ENCODE data around the gene ARF6. TPM values are rescaled to one million over a fixed set of nuclear protein-coding genes. Genes with fewer than 3 reads are reported as not detected.

The ARF6 gene
- total and polyA plus RNA-seq, 9 of the 15 experiments (the other 6 are each of a cell fraction or from before 2014, with no cell fraction given): 15.3 to 35.2 (median 24.9) TPM

GRCh38 chr14:49858383-49858782 lies 34.5 kb upstream of the ARF6 start (continued):
- no peak for TF ChIP-seq ZNF143 (CRISPR knock-in tag; IDR thresholded peaks at IDR 0.05)
- no peak for TF ChIP-seq FOXP4 (CRISPR knock-in tag; IDR thresholded peaks at IDR 0.05; ENCODE audit: borderline replicate concordance)
- no peak for TF ChIP-seq ATF4 (CRISPR knock-in tag; IDR thresholded peaks at IDR 0.05)
- TF ChIP-seq SPI1 (IDR thresholded peaks at IDR 0.05; ENCODE audit: borderline replicate concordance, low read depth, low read length): peak; percentile 78
- peak; percentile 16 for TF ChIP-seq PRDM10 (IDR thresholded peaks at IDR 0.05; ENCODE audit: partially characterized antibody)
- TF ChIP-seq TBP (optimal IDR thresholded peaks at IDR 0.05; ENCODE audit: low read depth, low read length): peak; percentile 12
- no peak for TF ChIP-seq ZFX (CRISPR knock-in tag; IDR thresholded peaks at IDR 0.05)
- no peak for TF ChIP-seq ELK3 (CRISPR knock-in tag; IDR thresholded peaks at IDR 0.05)
- TF ChIP-seq ZZZ3 (IDR thresholded peaks at IDR 0.05): no peak
- no peak for TF ChIP-seq MCM7 (IDR thresholded peaks at IDR 0.05)
- TF ChIP-seq NR2C1 (IDR thresholded peaks at IDR 0.05): no peak
- no peak for TF ChIP-seq NR2C1 (tag; IDR thresholded peaks at IDR 0.05)
- no peak for TF ChIP-seq CBX3 (IDR thresholded peaks at IDR 0.05; ENCODE audit: borderline replicate concordance in 1 of 2, low read length in 2 of 2)
- 0 out of 2 replicates have a peak, but pooled peaks have one; percentile 12 for TF ChIP-seq PKNOX1 (IDR thresholded peaks at IDR 0.05)
- TF ChIP-seq GTF2F1 (IDR thresholded peaks at IDR 0.05; ENCODE audit: low read depth, low read length): no peak
- no peak for TF ChIP-seq TAF7 (tag; IDR thresholded peaks at IDR 0.05)
- no peak for TF ChIP-seq ERF (CRISPR knock-in tag; IDR thresholded peaks at IDR 0.05)
- peak; percentile 88 to 99 for TF ChIP-seq SRF (CRISPR knock-in tag; IDR thresholded peaks at IDR 0.05)
- TF ChIP-seq GABPB1 (CRISPR knock-in tag; IDR thresholded peaks at IDR 0.05): no peak
- TF ChIP-seq E2F3 (CRISPR knock-in tag; IDR thresholded peaks at IDR 0.05): no peak
- no peak for TF ChIP-seq ZNF780A (CRISPR knock-in tag; IDR thresholded peaks at IDR 0.05)
- peak; percentile 54 for TF ChIP-seq ZFP36 (IDR thresholded peaks at IDR 0.05; ENCODE audit: low read depth, low read length, partially characterized antibody)

Measured in K562 (cell line).